Measurements from ENCODE around the gene LMLN. TPM values are rescaled to one million over a fixed set of nuclear protein-coding genes. Genes with fewer than 3 reads are reported as not detected.

The LMLN gene, protein sequence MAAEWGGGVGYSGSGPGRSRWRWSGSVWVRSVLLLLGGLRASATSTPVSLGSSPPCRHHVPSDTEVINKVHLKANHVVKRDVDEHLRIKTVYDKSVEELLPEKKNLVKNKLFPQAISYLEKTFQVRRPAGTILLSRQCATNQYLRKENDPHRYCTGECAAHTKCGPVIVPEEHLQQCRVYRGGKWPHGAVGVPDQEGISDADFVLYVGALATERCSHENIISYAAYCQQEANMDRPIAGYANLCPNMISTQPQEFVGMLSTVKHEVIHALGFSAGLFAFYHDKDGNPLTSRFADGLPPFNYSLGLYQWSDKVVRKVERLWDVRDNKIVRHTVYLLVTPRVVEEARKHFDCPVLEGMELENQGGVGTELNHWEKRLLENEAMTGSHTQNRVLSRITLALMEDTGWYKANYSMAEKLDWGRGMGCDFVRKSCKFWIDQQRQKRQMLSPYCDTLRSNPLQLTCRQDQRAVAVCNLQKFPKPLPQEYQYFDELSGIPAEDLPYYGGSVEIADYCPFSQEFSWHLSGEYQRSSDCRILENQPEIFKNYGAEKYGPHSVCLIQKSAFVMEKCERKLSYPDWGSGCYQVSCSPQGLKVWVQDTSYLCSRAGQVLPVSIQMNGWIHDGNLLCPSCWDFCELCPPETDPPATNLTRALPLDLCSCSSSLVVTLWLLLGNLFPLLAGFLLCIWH
- 1.4 to 2.3 TPM (median 2.1 TPM) in 5 replicates for total RNA-seq (2022; extraction: Qiagen RNA extraction)

DNA sequence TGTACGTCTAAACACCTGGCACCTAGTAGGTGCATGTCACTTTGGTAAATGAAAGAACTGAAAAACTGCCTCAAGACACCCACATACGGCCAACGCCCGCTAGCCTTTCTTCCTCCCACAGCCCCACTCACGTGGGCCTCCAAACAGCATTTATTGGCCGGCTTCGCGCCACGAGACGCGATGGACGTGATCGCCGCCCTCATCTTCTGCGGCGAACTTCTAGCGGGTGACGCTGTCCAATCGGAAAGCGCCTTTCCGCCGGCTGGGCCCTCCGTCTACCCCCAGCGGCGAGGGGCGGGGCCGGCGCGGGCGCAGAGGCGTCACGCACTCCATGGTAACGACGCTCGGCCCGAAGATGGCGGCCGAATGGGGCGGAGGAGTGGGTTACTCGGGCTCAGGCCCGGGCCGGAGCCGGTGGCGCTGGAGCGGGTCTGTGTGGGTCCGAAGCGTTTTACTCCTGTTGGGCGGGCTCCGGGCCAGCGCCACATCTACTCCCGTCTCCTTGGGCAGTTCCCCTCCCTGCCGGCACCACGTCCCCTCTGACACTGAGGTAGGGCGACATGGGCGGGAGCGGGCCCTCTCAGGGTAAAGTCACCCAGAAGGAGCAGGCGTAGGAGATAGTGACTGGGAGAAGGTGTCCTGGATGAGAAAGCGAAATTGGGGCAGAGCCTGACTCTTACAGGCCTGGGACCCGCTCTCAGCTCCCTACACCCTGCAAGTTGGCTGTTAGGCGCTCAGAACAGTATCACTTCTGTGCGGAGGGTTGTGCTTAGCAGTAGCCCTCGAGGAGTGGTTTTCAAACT lies at the start of gene LMLN:
Gene LMLN (plus strand): TSS at position 327 of the 803 bp plus-strand sequence. CDS start 29 bp downstream, at position 356.

DNA sequence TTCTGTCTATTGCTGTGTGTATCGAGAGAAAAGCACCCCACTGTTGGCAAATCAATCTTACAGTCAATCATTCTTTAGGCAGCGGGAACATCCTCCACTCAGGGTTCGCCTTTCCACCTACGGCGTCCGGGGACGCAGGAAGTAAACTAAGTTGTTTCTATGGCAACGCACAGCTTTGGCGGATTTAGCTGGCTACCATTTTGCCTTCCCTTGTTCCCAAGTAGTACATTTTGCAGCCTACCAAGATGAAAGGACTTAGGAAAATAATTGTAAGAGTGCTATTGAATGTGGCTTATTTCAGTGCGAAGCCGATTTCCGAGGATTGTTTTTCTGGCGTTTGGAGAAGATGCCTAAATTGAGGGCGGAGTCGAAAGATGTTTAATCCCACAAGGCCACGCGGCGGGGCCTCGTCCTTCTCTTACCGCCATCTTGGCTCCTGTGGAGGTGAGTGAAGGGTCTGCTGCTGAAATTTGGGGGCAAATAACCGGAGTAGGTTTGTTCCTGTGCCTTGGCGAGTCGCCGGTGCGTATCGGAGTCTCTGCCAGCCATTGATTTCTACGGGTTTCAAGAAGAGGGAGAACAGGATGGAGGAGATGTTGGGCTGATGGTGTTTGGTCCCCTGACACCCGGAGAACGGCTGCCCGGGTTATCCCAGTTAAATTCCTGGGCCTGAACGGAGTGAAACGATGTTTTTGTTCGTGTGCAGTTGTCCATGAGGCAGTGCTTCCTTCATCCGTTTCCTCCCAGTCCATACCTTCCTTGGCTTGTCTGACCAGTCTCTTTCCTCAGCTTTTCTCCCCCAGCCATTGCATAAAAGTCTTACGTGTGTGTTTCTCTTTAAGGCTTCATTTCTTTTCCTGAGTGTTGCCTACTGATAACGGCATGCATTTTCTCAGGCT lies 10.0 kb upstream of the LMLN start, which contains the start of gene RPL35A:
Gene RPL35A (plus strand): TSS at position 413 of the 899 bp plus-strand sequence. CDS start 778 bp downstream, outside the sequence.

Other genes with a start within 250 kb of the LMLN start
- 8.3 to 10.0 TPM (median 8.8 TPM) in 5 replicates for gene RUBCN, start 223.3 kb upstream of the LMLN start, total RNA-seq (2022; extraction: Qiagen RNA extraction)
- gene FYTTD1, start 210.3 kb upstream of the LMLN start, total RNA-seq (2022; extraction: Qiagen RNA extraction), result 22.0 to 30.9 TPM (median 24.1 TPM) in 5 replicates
- gene LRCH3, start 169.0 kb upstream of the LMLN start, total RNA-seq (2022; extraction: Qiagen RNA extraction), result 12.4 to 17.3 TPM (median 13.1 TPM) in 5 replicates
- gene RPL35A, start 10.0 kb upstream of the LMLN start, total RNA-seq (2022; extraction: Qiagen RNA extraction), result 916 to 1,108 TPM (median 1,019 TPM) in 5 replicates

All from A549 treated with AZD2906 at 1 μM for 4 hours (cell line).